Breast epithelium (tissue), 4 donors: Measurements from ENCODE around the gene RPS19. TPM values are rescaled to one million over a fixed set of nuclear protein-coding genes. Genes with fewer than 3 reads are reported as not detected.

Experiments
- DNase-seq, 2 donors: peaks; one replicate each; pipeline ENCODE4 v3.0.0-alpha.2; 2019; ENCODE audit warnings: low spot score in 2 of 2
- H3K27ac ChIP-seq, 2 donors: fragments of 200-600 bp; sonication (generic) in 1 of 2; one replicate each; pipeline ENCODE4 v1.5.1; 2016 to 2019; ENCODE audit warnings: mild to moderate bottlenecking in 1 of 2
- H3K27me3 ChIP-seq, 2 donors: fragments of 200-600 bp; sonication (generic) in 1 of 2; one replicate each; pipeline versions ENCODE4 v1.5.1 to v1.6.0; 2017 to 2019; ENCODE audit warnings: control low read depth in 1 of 2, mild to moderate bottlenecking in 1 of 2
- H3K36me3 ChIP-seq: fragments of 200-600 bp; one replicate; pipeline ENCODE4 v1.5.1; 2019
- H3K4me1 ChIP-seq, 2 donors: fragments of 200-600 bp; sonication (generic); one replicate each; pipeline ENCODE4 v1.5.1; 2016 to 2019; ENCODE audit warnings: control low read depth in 1 of 2
- H3K4me3 ChIP-seq, 3 donors: fragments of 200-600 bp; sonication (generic); 1 replicate in 2 of 3; 2 replicates in 1 of 3; pipeline ENCODE4 v1.5.1; 2016 to 2019; ENCODE audit warnings: mild to moderate bottlenecking in 3 of 3, moderate library complexity in 2 of 3
- H3K9me3 ChIP-seq, 2 donors: fragments of 200-600 bp; sonication (generic) in 1 of 2; one replicate each; pipeline ENCODE4 v1.5.1; 2016 to 2019; ENCODE audit warnings: control low read depth in 1 of 2
- CTCF ChIP-seq, 3 donors: fragments of 450-650 bp; IDR thresholded peaks; one replicate each; pipeline ENCODE4 v1.5.1; 2016 to 2017; ENCODE audit warnings: antibody characterized with exemption in 3 of 3, mild to moderate bottlenecking in 3 of 3, moderate library complexity in 3 of 3
- POLR2A ChIP-seq: fragments of 450-650 bp; IDR thresholded peaks from one replicate; pipeline ENCODE4 v1.6.1; 2016; ENCODE audit warnings: antibody characterized with exemption, mild to moderate bottlenecking, moderate library complexity
- POLR2AphosphoS5 ChIP-seq, 3 donors: sonication (generic); formaldehyde crosslinking; IDR thresholded peaks; one replicate each; pipeline ENCODE4 v1.6.1; 2017; ENCODE audit warnings: antibody characterized with exemption in 3 of 3
- intact Hi-C: fragments of 100-400 bp; cut with DNase I; formaldehyde crosslinking; loops from one replicate; pipeline ENCODE4 v1.15.1; 2023; ENCODE audit warnings: low total_unique reads
- total RNA-seq, 3 donors: library from RNA; depleted of rRNA; stranded (reverse); fragments of >200 nt; gene quantifications; one replicate each; pipeline ENCODE4 v1.1.0, GENCODE V29; 2016

The RPS19 gene
- total RNA-seq, 3 donors from 2014 or later: 756 to 2,084 (median 1,264) TPM

GRCh38 chr19:41889896-41890295, 29.8 kb downstream of the RPS19 start:
- intact Hi-C loops: no loop called here

GRCh38 chr19:41890936-41891335, 30.9 kb downstream of the RPS19 start:
- H3K27me3 ChIP-seq: no peaks in the 10 kb centered on the region
- intact Hi-C loops: no loop called here
- H3K36me3 ChIP-seq: no peaks in the 10 kb centered on the region
- H3K27ac ChIP-seq: no peak overlapping the region
- H3K4me3 ChIP-seq: no peak overlapping the region
- H3K4me1 ChIP-seq: no peaks in the 10 kb centered on the region
- no peak for TF ChIP-seq CTCF (IDR thresholded peaks at IDR 0.05)
- no peak for TF ChIP-seq POLR2AphosphoS5 (IDR thresholded peaks at IDR 0.05)
- no peak for TF ChIP-seq POLR2A
- no peak for DNase-seq
- no peaks in the 10 kb centered on the region for H3K9me3 ChIP-seq

More at GRCh38 chr19:41889896-41890295, 29.8 kb downstream of the RPS19 start:
- Histone ChIP-seq H3K36me3 (no peaks in the 10 kb centered on the region), H3K27ac (no peak overlapping the region), H3K4me1 (peaks cover 0 to 4% of the 10 kb centered on the region in 2 donors), H3K27me3 (no peaks in the 10 kb centered on the region), H3K9me3 (no peaks in the 10 kb centered on the region), H3K4me3 (no peak overlapping the region)
- DNase-seq: no peak
- TF ChIP-seq POLR2AphosphoS5 (IDR thresholded peaks at IDR 0.05) (no peak), POLR2A (no peak), CTCF (IDR thresholded peaks at IDR 0.05) (no peak)

GRCh38 chr19:41892173-41892902, 32.3 kb downstream of the RPS19 start:
- no peak overlapping the region for H3K4me3 ChIP-seq
- DNase-seq: no peak
- no peaks in the 10 kb centered on the region for H3K4me1 ChIP-seq
- H3K27ac ChIP-seq: no peak overlapping the region
- H3K36me3 ChIP-seq: no peaks in the 10 kb centered on the region
- no peak for TF ChIP-seq POLR2A
- no peak for TF ChIP-seq POLR2AphosphoS5 (IDR thresholded peaks at IDR 0.05)
- no peak for TF ChIP-seq CTCF (IDR thresholded peaks at IDR 0.05)
- intact Hi-C loops: loop anchor here (1.0 kb wide), 1 partner anchor 37 kb away; no protein-coding TSS in a partner anchor
- H3K9me3 ChIP-seq: no peaks in the 10 kb centered on the region
- no peaks in the 10 kb centered on the region for H3K27me3 ChIP-seq

GRCh38 chr19:41893899-41894298, 33.8 kb downstream of the RPS19 start:
- Histone ChIP-seq H3K27me3 (no peaks in the 10 kb centered on the region), H3K4me1 (no peaks in the 10 kb centered on the region), H3K27ac (no peak overlapping the region), H3K36me3 (no peaks in the 10 kb centered on the region), H3K4me3 (no peak overlapping the region), H3K9me3 (no peaks in the 10 kb centered on the region)
- intact Hi-C loops: no loop called here
- no peak for DNase-seq
- no peak for TF ChIP-seq CTCF (IDR thresholded peaks at IDR 0.05)
- TF ChIP-seq POLR2A: no peak
- no peak for TF ChIP-seq POLR2AphosphoS5 (IDR thresholded peaks at IDR 0.05)

GRCh38 chr19:41894350-41894749, 34.3 kb downstream of the RPS19 start:
- no peak overlapping the region for H3K27ac ChIP-seq
- H3K4me3 ChIP-seq: no peak overlapping the region
- intact Hi-C loops: no loop called here
- TF ChIP-seq CTCF (IDR thresholded peaks at IDR 0.05) (no peak), POLR2AphosphoS5 (IDR thresholded peaks at IDR 0.05) (no peak), POLR2A (no peak)
- H3K27me3 ChIP-seq: no peaks in the 10 kb centered on the region
- no peak for DNase-seq
- H3K36me3 ChIP-seq: no peaks in the 10 kb centered on the region
- no peaks in the 10 kb centered on the region for H3K4me1 ChIP-seq
- no peaks in the 10 kb centered on the region for H3K9me3 ChIP-seq
